GM12892 (cell line): ENCODE data around the gene PSMB7.

Experiments
- POLR2A ChIP-seq: IDR thresholded peaks from 2 replicates; pipeline ENCODE4 v1.6.1; 2011; ENCODE audit warnings: low read depth, low read length, control low read depth
- POLR2AphosphoS5 ChIP-seq: IDR thresholded peaks from 2 replicates; pipeline ENCODE4 v1.6.1; 2011; ENCODE audit warnings: low read depth, low read length, control low read depth
- TAF1 ChIP-seq: IDR thresholded peaks from 2 replicates; pipeline ENCODE4 v1.6.1; 2011; ENCODE audit warnings: low read depth, mild to moderate bottlenecking, control low read depth, low read length, borderline replicate concordance

DNA sequence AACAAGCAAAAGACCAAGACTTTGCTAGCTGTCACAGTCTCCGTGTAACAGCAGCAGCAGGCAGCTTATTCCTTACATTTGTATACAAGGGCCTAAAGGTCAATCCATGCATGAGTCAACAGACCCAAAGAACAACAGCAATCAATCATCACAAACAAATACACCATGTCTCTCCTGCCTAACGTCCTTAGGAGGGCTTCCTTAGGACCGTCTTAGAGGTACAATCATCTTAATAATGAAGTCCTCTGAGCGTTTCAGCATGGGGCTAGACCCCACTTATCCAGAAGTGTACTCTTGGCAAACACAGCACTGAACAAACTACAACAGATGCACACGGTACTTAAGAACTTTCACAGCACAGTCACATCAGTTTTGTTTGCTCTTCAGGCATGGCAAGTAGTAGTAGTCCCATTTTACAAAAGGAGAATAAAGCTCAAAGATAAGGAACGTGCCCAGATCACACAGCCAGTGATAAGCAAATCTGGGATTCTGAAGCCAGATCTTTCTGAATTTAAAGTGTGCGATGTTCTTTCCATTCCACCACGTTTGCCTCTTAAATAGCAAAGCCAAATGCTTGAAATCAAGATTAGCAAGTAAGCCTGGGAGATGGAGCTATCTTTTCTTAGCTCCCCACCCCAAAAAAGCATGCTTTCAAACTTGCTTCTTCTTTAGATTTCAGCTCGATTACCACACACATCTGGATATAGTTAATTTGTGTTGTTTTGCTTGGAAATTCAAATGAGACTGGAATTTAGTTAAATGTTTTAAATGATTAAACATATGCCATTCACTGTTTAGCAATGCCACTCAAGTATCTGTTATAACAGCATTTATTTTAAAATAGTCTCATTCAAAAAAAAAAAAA lies 24.2 kb downstream of the PSMB7 start:
- TF ChIP-seq TAF1: no peak
- TF ChIP-seq POLR2A: no peak
- no peak for TF ChIP-seq POLR2AphosphoS5
